NK-92 (cell line): Measurements from ENCODE around the gene DUSP9.
"Not testable (repeated sequence)": the region's sequence is repeated elsewhere in the genome, so short reads cannot be mapped to it uniquely, and the experiment has no call there.

ENCODE experiments used
- DNase-seq: peaks from one replicate; lab custom pipeline; 2025; ENCODE audit not compliant: unreplicated experiment; lab: John Stamatoyannopoulos, UW

Gene DUSP9

GRCh38 chrX:153689654-153690465, 42.9 kb downstream of the DUSP9 start:
- no peak for DNase-seq

GRCh38 chrX:153690466-153690865, 43.5 kb downstream of the DUSP9 start:
- DNase-seq = no peak

GRCh38 chrX:153691032-153691827, 44.2 kb downstream of the DUSP9 start:
- DNase-seq = not testable (repeated sequence)

- no peak for DNase-seq
These were observed 45.0 kb downstream of the DUSP9 start for GRCh38 chrX:153692003-153692402.

GRCh38 chrX:153692611-153693156, 45.7 kb downstream of the DUSP9 start:
- no peak for DNase-seq

GRCh38 chrX:153693216-153694086, 46.4 kb downstream of the DUSP9 start:
- DNase-seq = no peak

GRCh38 chrX:153694256-153694655, 47.3 kb downstream of the DUSP9 start:
- DNase-seq = not testable (repeated sequence)

GRCh38 chrX:153694687-153695270, 47.8 kb downstream of the DUSP9 start:
- no peak for DNase-seq

- no peak for DNase-seq
These were observed 49.1 kb downstream of the DUSP9 start for GRCh38 chrX:153696100-153696499.

GRCh38 chrX:153696538-153696937, 49.5 kb downstream of the DUSP9 start:
- DNase-seq = not testable (repeated sequence)

- DNase-seq = not testable (repeated sequence)
These were observed 50.2 kb downstream of the DUSP9 start for GRCh38 chrX:153696986-153697722.

GRCh38 chrX:153697924-153698865, 51.2 kb downstream of the DUSP9 start:
- DNase-seq = no peak

GRCh38 chrX:153699210-153699783, 52.3 kb downstream of the DUSP9 start:
- not testable (repeated sequence) for DNase-seq

- DNase-seq = not testable (repeated sequence)
These were observed 52.9 kb downstream of the DUSP9 start for GRCh38 chrX:153699784-153700371.

- no peak for DNase-seq
These were observed 53.5 kb downstream of the DUSP9 start for GRCh38 chrX:153700376-153700945.
